ENCODE measurements around the gene TRERF1.

TRERF1 gene

DNA sequence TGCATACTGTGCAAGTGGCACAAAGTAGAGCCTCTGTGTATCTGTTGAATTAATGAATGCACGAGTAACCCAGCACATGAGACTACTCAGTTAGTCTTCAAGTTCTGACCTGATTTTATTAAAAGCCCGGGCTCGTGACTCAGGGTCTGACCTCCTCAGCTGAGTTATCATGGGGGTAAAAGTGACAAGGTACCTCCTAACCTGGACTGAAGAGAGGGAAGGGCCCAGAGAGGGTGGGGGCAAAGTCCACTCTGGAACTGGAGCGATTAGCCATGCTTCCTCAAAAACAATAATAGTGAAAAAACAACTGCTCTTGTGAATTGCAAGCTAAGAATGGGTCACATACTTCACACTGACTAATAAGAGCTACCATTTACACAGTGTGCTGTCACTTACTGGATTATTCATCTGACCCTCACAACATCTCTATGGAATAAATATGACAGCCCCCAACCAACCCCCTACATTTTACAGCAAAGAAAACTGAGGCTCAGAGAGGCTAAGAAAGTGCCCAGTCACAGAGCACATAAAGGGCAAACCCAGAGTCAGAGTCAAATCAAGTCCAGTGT lies 26.7 kb downstream of the TRERF1 start:
- no peak for DNase-seq

DNA sequence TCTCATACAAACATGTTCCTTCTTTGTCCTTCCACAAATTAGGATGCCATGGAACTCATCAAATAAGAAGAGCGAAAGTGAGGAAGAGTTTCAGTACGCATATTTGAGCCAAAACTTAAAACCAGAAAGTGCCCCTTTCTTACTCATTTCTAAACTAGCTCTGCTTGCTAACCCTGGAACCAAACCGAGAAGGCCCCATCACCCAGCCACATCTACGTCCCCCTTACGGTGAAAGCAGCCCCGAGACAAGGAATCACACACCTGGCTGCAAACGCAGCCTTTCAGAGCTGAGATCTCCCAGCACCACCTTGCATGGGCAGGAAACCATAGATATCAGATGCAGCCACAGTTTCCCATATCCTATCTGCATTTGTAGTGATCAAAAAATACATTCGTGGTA lies 28.5 kb downstream of the TRERF1 start:
- no peak for DNase-seq

DNA sequence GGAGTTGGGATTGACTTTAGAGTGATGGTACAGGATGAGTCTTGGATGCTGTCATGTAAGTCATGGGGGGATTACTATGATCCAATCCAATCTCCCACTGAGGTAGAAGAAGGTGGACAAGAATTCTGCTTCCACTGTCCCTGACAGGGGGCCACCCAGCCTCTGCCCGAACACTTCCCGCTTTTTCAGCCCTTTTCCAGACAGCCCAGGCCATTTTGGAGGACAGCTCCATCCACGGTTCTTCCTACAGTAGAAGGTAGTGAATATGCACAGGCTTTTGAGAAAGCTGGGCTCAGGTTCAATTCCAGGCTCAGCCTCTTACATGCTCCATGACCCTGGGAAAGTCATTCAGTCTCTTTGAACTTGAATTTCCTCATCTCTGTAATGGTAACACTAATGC lies 31.0 kb downstream of the TRERF1 start:
- DNase-seq, result no peak

DNA sequence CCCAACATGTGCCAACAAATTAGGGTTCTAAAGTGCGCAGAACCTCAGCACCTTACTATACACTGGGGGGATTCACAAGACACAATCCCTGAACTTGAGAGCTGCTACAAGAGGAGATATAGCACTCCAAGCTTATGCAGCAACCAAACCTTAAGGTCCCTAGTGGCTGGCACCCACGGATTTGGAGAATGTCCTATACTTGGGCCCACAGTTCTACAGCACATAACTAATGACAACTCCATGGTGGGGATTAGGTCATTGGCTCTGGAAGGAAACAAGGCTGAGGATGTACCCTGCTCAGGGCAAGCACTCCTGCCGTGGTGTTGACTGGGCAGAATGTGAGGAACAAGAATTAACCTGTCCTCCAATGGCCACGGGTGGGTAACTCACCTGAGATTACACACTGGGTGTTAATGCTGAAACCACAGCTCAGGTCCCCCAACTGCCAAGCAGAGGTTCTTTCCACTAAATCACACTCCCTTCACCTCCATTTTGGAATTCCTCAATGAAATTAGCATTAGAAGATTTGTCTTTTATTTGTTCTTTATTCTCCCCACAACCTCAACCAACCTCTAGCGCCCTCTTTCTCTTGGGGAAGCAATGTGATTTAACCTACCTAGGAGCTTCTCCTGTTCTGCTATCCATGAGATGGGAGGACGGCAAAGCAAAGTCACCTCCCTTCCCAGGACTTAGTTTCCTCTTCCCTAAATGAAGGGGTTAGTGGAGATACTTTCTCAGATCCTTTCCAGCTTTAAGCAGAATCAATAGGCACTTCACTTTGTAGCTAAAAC lies 32.0 kb downstream of the TRERF1 start:
- DNase-seq, result no peak

DNA sequence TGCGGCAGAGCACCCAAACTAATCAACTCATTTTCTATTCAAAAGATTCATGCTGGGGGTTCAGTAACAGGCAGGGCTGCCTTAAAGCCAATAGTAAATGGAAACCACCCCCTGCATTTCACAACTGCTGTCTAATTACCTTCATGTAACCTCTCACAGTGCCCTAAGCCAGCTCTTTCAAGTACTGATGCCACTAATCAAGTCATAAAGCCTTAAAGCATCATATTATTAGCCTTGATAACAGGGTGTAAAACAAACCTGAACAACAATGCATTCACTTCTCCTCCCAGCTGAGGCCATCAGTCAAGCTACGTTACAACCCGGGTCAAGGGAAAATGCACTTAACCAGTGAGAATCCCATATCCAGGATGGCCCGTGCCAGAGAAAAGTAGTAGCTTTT lies 33.0 kb downstream of the TRERF1 start:
- DNase-seq, result no peak

DNA sequence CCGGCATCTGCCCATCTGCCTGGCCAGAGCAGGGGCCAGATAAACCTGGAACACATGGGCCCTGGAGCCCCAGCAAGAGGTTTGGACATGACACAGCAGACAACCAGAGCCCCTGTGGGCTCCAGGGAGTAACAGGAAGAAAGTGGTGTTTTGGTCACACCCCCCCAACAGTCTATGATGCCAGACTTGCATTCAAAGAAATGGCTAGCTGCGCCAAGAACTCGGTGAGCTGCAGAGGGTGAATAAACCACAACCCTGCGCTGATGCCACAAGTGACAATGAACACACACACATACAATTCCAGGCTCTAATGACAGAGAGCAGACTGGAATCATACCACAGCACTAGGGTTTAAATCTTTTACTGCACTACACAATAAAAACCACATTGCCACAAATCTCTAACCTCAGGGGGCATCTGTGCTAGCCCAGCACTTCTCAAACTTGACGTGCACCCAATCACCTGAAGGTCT lies 34.0 kb downstream of the TRERF1 start:
- no peak for DNase-seq

DNA sequence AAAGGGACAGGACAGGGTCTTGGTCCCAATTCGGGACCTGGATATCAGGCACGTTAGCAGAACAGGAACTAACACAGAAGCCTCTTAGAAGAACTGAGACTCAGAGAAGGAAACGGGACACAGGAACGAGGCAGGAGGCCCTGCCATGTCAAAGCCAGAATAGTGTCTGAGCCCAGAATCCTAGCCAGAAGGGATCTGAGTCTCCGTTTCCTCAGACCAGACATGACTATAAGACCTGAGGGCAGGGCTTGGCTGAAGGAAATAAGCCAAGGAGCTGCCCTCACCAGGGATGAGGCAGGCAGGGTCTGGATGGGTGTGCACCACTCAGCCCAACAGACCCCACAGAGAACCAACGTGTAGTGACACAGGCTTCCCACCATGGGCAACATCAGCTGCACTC lies 40.3 kb downstream of the TRERF1 start:
- no peak for DNase-seq

DNA sequence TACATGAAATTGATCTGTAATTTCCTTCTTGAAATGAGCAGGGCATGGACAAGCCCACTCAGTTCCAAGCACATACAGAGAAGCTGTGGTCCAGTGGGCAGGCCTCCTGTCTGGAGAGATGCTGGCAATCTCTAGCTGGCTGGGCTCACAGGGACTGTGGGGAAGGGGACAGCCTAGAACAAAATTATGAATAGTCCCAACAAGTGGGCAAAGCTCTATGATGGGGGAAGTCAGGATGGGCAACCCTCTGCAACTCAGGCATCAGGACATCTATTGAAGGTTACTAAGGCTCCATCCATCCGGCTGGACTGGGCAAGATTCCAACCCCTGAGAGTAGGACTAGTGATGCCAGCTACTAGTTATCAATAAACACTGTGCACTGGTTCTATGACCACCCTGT lies 40.9 kb downstream of the TRERF1 start:
- DNase-seq, result no peak

DNA sequence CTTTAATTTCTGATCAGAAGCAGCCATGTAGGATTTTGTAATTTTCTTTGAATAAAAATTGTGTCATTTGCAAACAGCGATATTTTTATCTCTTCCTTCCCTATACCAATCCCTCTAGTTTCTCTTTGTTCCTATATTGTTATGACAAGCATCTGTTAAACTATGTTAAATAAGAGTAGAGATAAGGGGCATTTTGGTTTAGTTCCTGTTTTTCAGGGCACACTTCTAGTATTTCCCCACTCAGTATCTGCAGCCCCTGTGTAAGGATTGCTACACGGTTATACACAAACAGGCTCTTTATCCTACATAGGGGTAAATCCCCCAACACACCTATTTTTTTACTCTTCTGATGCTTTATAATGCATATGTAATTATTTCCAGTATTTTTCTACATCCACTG lies 42.1 kb downstream of the TRERF1 start:
- DNase-seq, result no peak

DNA sequence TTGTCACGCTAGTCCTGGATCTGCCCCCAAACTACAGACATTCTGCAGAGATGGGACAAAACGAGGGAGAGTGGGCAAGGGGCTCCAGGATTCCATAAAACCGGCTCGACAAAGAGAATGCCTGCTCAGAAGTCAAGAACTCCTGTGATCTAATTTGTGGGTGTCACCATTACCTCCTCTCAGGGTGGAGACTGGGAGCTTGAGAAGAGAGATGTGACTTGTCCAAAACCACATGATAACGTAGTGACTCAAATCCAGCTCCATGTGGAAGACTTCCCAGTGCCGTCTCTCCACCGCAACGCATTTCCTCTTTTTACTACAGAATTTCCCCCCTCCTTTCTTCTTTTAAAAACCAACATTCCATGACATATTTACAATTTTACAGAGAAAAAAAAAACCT lies 44.3 kb downstream of the TRERF1 start:
- DNase-seq, result no peak

DNA sequence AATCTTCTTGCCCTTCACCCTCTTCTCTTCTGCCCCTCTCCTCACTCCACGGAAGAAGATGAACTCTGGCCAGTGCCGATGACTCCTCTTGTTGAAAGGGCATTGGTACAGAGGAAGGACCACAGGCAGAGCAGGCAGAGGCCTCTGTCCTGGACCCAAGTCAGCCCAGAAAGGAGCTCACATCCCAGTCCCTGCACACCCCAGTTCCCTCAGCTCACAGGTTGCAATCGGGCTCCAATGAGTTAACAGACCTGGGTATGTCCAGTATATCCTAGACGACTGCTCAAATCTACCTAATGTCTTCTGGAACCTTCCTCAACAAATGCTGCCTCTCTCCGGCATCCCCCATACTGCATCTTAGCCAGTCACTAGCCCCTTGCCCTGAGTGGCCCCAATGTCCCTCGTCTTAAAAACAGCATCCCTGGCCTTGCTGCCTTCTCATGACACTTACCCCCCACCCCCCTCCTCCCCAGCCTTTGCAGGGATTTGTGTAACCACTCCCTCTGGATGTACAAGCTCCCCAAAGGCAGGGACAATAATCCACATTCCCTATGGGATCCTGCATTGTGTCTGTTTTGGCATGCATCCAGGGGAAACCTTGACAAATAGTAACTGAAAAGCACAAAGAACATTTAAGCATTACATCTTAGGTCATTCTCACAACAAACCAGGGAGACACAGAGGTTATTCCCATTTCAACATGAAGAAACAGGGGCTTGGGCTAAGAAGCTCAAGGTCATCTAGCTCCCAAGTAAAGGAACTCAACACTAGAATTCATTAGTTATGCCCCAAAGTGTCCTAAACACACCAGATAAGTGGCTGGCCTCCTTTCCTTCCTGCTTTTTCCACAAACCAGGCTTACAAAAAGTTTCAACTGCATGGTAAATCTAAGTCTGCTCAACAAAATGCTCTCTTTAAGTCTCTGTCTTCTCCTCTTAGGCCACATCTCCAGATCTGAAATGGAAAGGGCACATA lies 45.1 kb downstream of the TRERF1 start:
- DNase-seq, result no peak

DNA sequence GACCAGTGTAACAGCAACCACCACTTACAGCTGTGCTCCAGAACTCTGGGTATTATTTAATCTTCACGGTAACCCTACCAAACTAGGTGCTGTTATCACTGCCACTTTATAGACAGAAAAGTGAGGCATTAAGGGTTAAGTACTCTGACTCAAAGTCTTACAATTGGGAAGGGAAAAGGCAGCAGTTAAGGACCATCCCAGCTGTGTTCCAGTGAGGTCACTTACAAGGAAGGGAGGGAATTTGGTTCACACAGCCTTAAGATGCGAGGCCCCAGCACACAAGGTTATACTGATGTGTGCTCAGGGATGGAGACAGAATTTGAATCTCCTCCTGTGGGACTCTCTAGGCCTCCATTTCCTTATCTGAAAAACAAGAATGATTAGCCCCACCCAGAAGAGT lies 46.7 kb downstream of the TRERF1 start:
- DNase-seq, result no peak

DNA sequence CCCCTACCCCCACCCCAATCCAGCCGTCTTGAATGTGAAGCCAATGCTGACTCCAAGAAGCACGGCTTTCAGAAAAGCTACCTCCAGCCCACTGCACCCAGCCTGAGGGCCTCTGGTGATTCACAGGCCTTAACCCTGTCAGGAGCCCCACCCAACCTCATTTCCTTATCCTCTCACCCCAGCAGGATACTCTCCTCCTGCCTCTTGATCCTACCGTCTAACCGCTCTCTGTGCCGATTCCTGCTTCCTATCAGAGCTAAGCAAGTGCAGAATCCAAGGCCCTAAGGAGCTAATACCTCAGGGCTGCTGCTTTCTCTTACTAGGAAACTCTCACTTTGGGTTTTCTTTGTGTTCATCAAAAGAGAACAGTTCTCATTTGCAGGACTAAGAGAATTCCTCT lies 47.2 kb downstream of the TRERF1 start:
- DNase-seq, result no peak

DNA sequence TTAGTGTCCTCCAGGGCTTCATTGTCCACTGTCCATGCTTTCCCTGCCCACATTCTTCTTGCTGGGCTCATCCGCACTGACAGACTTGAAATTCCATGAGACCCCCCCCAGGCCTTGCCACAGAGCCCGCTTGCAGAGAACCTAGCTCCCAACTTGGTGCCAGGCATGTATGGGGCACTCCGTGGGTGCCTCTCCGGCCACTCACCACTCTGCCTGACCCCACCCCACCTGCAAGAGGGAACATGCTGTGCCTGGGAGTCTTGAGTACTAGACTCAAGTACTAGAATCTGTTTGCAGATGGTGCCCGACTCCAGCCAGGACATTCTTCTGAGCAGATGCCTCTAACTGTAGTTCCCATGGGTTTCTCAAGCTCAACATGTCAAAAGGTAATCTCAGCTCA lies 47.9 kb downstream of the TRERF1 start:
- DNase-seq, result no peak

DNA sequence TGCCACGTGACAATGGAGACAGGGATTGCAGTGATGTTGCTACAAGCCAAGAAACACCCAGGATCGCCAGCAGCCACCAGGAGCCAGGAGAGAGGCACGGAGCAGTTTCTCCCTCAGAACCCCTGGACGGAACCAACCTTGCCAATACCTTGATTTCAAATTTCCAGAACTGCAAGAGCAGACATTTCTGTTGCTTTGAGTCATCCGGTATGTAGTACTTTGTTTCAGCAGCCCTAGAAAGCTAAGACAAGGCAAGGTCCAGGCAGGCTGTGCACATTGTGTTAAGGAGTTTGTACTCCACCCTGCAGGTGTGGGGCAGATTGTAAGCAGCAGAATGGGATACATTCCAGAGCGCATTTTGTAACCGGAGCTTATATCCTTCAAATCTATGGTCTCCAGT lies 48.3 kb downstream of the TRERF1 start:
- no peak for DNase-seq

DNA sequence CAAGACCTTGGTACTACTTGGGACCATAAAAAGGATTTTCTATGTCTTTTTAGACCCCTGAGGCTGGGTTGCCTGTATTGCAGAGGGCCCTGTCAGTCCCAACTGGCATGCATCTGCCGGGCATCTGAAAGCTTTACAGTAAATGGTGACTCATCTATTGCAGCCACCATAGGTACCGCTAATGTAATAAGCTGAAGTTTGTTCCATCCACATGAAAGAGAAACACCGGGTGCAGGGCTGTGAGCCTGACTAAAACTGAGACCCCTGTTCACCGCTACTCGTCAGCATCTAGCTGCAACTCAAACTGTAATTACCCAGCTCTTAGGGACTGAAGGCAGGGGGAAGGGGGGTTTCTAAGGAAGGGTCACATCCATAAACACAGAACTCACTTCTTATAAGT lies 49.5 kb downstream of the TRERF1 start:
- DNase-seq, result no peak

DNA sequence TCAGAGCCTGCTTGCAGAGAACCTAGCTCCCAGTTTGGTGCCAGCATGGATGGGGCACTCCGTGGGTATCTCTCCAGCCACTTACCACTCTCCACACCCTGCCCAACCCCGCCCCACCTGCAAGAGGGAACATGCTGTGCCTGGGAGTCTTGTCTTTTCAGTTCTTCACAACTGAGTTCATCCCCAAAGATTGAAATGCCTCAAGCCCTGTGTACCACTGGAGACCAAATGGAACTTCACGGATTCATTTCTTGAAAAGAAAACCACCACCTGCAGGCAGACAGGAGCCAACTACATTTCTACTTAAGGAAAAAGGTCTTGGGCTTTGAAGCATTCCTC lies 50.1 kb downstream of the TRERF1 start:
- no peak for DNase-seq

DNA sequence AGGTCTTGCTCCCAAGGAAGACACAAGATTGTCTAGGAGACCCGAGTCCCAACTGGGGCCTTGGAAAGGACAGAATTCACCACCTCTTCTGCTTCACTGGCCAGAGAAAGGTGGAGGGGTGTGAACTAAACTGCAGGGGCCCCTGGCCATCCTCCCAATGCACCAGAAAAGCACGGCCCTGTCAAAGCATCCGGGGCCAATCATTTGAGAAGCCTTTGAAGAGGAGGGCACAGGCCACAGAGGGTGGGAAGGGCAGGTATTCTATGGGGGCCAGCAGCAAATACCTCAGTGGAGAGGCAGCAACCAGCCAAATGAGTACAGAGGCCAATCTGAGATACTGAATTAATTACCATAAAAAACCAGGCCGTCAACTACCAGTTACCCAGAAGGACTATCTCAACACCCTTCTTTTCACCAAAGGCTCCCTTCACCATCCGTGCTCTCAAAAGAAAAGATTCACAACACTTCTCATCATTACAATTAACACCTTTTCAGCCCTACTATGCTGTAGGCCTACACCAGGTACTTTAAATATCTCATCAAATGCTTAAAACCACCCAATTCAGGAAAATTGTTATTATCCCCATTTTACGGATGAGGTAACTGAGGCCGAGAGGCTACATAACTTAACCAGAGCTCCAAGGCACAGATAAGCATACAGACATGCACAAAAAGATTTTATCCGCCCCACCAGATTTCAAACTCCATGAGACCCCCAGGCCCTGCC lies 50.7 kb downstream of the TRERF1 start:
- no peak for DNase-seq

DNA sequence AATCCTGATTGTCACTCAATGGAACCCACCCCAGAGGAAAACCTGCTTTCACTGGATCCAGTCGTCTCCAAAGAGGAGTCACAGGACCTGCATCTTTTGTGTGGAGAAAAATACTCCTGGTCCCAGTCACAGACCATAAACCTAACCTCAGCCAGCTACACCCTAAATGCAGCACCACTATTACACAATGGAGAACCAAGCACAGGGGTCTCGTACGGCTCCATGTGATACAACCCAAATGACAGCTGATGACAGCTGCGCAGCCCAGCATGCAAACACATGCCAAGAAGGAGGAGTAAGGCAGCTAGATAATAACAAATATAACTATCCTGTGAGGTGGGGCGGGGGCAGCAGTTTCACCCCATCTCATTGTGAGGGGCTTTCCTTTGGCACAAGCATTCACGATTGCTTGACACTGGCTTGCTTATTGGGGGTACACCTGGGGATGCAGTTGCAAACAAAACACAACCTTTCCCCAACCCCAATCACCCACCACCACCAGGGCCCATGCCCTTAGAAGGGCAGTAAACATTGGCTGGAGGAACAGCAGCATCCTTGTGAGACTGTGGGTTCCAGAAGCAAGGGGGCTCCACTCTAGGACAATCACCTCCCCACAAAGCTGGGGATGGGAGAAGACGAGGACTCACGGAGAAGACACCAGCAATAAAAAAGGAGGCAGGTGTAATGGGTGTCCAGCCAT lies 51.5 kb downstream of the TRERF1 start:
- no peak for DNase-seq

DNA sequence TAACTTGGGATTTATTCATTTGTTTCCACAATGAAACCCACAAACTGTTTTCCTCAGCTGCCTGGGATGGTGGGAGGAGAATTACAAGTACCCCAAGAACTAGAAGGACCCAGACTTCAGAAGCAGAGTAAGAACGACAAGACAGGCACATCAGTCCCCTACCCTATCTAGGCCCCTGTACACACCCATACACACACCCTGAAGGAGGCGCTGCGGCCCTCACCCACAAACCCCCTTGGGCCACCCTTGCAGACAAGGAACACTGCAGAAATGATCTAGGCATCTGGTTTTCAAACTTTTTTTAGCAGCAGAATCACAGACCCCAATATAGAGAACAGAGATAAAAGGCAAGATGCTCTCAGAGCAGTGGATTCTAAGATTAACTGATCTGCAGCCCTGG lies 55.0 kb downstream of the TRERF1 start:
- DNase-seq, result no peak

DNA sequence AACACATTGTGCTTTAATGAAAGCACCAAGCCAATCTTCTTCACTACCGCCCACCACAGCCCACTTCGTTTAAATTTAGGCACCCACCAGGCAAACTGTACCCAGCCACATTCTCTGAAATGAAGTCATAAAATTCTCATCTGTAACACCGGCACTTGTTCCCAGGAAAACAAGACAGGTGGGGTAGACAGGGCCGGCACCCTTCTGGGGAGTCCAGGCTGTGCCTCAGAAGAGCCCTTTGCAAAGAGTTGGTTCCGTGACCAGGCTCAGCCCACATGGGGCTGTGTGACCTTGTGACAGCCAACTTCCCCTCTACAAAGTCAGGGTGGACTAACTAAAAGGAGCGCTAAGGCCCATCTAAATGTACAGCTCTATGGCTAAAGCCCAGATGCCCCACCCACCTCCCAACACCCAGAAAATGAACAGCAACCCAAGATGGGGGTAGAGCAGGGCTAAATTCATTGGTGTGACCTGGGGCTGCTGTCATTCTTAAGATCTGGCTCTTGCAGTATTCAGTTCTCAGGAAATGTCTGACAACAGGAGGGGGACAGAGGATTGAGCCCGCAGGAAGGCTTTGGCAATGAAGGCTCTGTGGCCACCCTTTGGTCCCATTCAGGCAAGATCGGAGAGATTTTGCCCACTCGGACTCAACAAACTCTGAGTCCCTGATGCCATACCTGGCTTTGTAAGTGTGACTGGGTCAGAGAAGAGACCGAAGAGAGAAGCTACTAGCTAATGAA lies 56.7 kb downstream of the TRERF1 start:
- DNase-seq, result no peak

DNA sequence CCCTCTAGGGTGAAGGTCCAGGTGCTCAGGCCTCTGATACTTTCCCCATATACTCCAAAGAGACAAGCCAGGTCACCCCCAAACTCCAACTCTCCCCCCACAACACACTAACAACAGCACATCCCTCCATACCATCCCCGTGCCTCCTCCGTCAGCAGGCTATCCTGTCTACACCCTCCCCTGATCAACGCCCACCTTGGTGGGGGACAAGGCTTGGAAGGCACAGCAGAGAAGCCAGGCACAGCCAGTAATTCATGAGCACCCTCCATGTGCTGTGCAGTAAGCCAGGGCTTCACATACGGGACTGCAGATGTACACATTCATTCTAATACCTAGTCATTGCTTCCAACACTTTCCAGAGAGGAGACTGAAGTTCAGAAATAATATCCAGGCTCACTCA lies 57.6 kb downstream of the TRERF1 start:
- no peak for DNase-seq

All from NCI-H774 (cell line).